T-helper 9 cell (primary cell): ENCODE data around the gene PIGR.

Experiments used
- DNase-seq: peaks from one replicate; pipeline ENCODE4 v3.0.0-alpha.2; 2020
- total RNA-seq, 2 donors: gene quantifications; one replicate each; lab custom pipeline; 2026; lab: John Stamatoyannopoulos, UW

Gene PIGR
- 0 reads per million in 2 donors for total RNA-seq

GRCh38 chr1:206946261-206946660 is at the start of gene PIGR:
Gene PIGR (minus strand): TSS chr1:206946466. CDS start chr1:206940531, 5,935 bp downstream.
- no peak for DNase-seq

- no peak for DNase-seq
Observed at GRCh38 chr1:206992790-206993189, 46.5 kb upstream of the PIGR start.

- DNase-seq, result no peak
Observed at GRCh38 chr1:206987873-206988272, 41.6 kb upstream of the PIGR start.

- DNase-seq, result no peak
Observed at GRCh38 chr1:206986885-206987284, 40.6 kb upstream of the PIGR start.

GRCh38 chr1:206986402-206986801 is 40.1 kb upstream of the PIGR start:
- no peak for DNase-seq

- DNase-seq, result no peak
Observed at GRCh38 chr1:206985162-206985749, 39.0 kb upstream of the PIGR start.

- DNase-seq, result peak; percentile 49
Observed at GRCh38 chr1:206982216-206982615, 36.0 kb upstream of the PIGR start.

GRCh38 chr1:206979379-206980043 is 33.2 kb upstream of the PIGR start:
- DNase-seq, result no peak

GRCh38 chr1:206978259-206978658 is 32.0 kb upstream of the PIGR start:
- DNase-seq, result no peak

- DNase-seq, result no peak
Observed at GRCh38 chr1:206975306-206975705, 29.0 kb upstream of the PIGR start.

- no peak for DNase-seq
Observed at GRCh38 chr1:206974140-206974539, 27.9 kb upstream of the PIGR start.

- no peak for DNase-seq
Observed at GRCh38 chr1:206972728-206973127, 26.5 kb upstream of the PIGR start.

GRCh38 chr1:206971029-206971655 is 24.9 kb upstream of the PIGR start:
- DNase-seq, result no peak

GRCh38 chr1:206970446-206970845 is 24.2 kb upstream of the PIGR start, which contains the start of gene FCAMR:
Gene FCAMR (minus strand): TSS chr1:206970460. CDS start chr1:206970125, 335 bp downstream.
- DNase-seq, result no peak

- DNase-seq, result no peak
Observed at GRCh38 chr1:206969090-206969489, 22.8 kb upstream of the PIGR start.

GRCh38 chr1:206967096-206967849 is 21.0 kb upstream of the PIGR start:
- no peak for DNase-seq

GRCh38 chr1:206965781-206966180 is 19.5 kb upstream of the PIGR start:
- DNase-seq, result no peak

- DNase-seq, result no peak
Observed at GRCh38 chr1:206963740-206964139, 17.5 kb upstream of the PIGR start.

GRCh38 chr1:206963119-206963712 is 16.9 kb upstream of the PIGR start:
- DNase-seq, result no peak

GRCh38 chr1:206962272-206962671 is 16.0 kb upstream of the PIGR start:
- no peak for DNase-seq

- DNase-seq, result no peak
Observed at GRCh38 chr1:206961668-206962067, 15.4 kb upstream of the PIGR start.

GRCh38 chr1:206960676-206961386 is 14.6 kb upstream of the PIGR start:
- DNase-seq, result no peak
